Measurements from ENCODE around the gene HECTD4.

- TF ChIP-seq EZH2phosphoT487 (IDR thresholded peaks at IDR 0.05; ENCODE audit: borderline replicate concordance) (no peak), CTCF (conservative IDR thresholded peaks at IDR 0.05; ENCODE audit: low read length) (peak; percentile 34)
Observed at GRCh38 chr12:112294793-112295192, 87.4 kb downstream of the HECTD4 start.

Measured in Loucy (cell line).